Parathyroid adenoma (tissue), 2 donors: Measurements from ENCODE around the gene BRCA2.

ENCODE experiments used
- H2AFZ ChIP-seq: fragments of 300-600 bp; sonication (generic); one replicate; pipeline ENCODE4 v1.7.0; 2017; ENCODE audit warnings: antibody characterized with exemption, mild to moderate bottlenecking
- H3K27ac ChIP-seq: fragments of 300-600 bp; sonication (generic); one replicate; pipeline ENCODE4 v1.7.0; 2017
- H3K27me3 ChIP-seq: fragments of 300-600 bp; sonication (generic); one replicate; pipeline ENCODE4 v1.7.0; 2017; ENCODE audit warnings: low read length; ENCODE audit not compliant: control insufficient read depth, insufficient read depth
- H3K36me3 ChIP-seq: fragments of 300-600 bp; sonication (generic); one replicate; pipeline ENCODE4 v1.7.0; 2017; ENCODE audit warnings: low read length; ENCODE audit not compliant: control insufficient read depth, insufficient read depth
- H3K4me1 ChIP-seq: fragments of 300-600 bp; sonication (generic); one replicate; pipeline ENCODE4 v1.7.0; 2017; ENCODE audit warnings: control low read depth
- H3K4me2 ChIP-seq: fragments of 300-600 bp; sonication (generic); one replicate; pipeline ENCODE4 v1.7.0; 2017; ENCODE audit warnings: low read length
- H3K4me3 ChIP-seq: fragments of 300-600 bp; sonication (generic); one replicate; pipeline ENCODE4 v1.7.0; 2017; ENCODE audit warnings: low read depth, low read length
- H3K79me2 ChIP-seq: fragments of 300-600 bp; sonication (generic); one replicate; pipeline ENCODE4 v1.7.0; 2017; ENCODE audit warnings: control low read depth
- H3K9ac ChIP-seq: fragments of 300-600 bp; sonication (generic); one replicate; pipeline ENCODE4 v1.7.0; 2017; ENCODE audit warnings: mild to moderate bottlenecking
- H3K9me3 ChIP-seq: fragments of 300-600 bp; sonication (generic); one replicate; pipeline ENCODE4 v1.7.0; 2017; ENCODE audit warnings: low read length; ENCODE audit not compliant: control insufficient read depth
- TF ChIP-seq, protein P1 (sequence below): fragments of 300-600 bp; sonication (generic); IDR thresholded peaks from one replicate; pipeline ENCODE4 v1.7.0; 2017; ENCODE audit warnings: antibody characterized with exemption, mild to moderate bottlenecking
- donor health status: primary hyperparathyroidism.

The BRCA2 gene

GRCh38 chr13:32310134-32310706 is 5.1 kb upstream of the BRCA2 start:
- Histone ChIP-seq H3K9ac (no peak overlapping the region), H3K4me2 (peak overlapping the region; percentile 36), H3K4me1 (no peaks in the 10 kb centered on the region), H3K36me3 (no peaks in the 10 kb centered on the region), H3K9me3 (no peaks in the 10 kb centered on the region), H2AFZ (peak overlapping the region; percentile 64), H3K27me3 (no peaks in the 10 kb centered on the region), H3K27ac (no peak overlapping the region), H3K79me2 (no peaks in the 10 kb centered on the region), H3K4me3 (no peak overlapping the region)
- TF ChIP-seq, protein P1, sequence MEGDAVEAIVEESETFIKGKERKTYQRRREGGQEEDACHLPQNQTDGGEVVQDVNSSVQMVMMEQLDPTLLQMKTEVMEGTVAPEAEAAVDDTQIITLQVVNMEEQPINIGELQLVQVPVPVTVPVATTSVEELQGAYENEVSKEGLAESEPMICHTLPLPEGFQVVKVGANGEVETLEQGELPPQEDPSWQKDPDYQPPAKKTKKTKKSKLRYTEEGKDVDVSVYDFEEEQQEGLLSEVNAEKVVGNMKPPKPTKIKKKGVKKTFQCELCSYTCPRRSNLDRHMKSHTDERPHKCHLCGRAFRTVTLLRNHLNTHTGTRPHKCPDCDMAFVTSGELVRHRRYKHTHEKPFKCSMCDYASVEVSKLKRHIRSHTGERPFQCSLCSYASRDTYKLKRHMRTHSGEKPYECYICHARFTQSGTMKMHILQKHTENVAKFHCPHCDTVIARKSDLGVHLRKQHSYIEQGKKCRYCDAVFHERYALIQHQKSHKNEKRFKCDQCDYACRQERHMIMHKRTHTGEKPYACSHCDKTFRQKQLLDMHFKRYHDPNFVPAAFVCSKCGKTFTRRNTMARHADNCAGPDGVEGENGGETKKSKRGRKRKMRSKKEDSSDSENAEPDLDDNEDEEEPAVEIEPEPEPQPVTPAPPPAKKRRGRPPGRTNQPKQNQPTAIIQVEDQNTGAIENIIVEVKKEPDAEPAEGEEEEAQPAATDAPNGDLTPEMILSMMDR, result peak; percentile 49

GRCh38 chr13:32311188-32311897 is 4.0 kb upstream of the BRCA2 start:
- Histone ChIP-seq H3K4me2 (no peak overlapping the region), H2AFZ (no peak overlapping the region), H3K4me3 (no peak overlapping the region), H3K9ac (no peak overlapping the region), H3K36me3 (no peaks in the 10 kb centered on the region), H3K27ac (no peak overlapping the region), H3K79me2 (no peaks in the 10 kb centered on the region), H3K4me1 (no peaks in the 10 kb centered on the region), H3K9me3 (no peaks in the 10 kb centered on the region), H3K27me3 (no peaks in the 10 kb centered on the region)
- TF ChIP-seq, protein P1, result no peak

DNA sequence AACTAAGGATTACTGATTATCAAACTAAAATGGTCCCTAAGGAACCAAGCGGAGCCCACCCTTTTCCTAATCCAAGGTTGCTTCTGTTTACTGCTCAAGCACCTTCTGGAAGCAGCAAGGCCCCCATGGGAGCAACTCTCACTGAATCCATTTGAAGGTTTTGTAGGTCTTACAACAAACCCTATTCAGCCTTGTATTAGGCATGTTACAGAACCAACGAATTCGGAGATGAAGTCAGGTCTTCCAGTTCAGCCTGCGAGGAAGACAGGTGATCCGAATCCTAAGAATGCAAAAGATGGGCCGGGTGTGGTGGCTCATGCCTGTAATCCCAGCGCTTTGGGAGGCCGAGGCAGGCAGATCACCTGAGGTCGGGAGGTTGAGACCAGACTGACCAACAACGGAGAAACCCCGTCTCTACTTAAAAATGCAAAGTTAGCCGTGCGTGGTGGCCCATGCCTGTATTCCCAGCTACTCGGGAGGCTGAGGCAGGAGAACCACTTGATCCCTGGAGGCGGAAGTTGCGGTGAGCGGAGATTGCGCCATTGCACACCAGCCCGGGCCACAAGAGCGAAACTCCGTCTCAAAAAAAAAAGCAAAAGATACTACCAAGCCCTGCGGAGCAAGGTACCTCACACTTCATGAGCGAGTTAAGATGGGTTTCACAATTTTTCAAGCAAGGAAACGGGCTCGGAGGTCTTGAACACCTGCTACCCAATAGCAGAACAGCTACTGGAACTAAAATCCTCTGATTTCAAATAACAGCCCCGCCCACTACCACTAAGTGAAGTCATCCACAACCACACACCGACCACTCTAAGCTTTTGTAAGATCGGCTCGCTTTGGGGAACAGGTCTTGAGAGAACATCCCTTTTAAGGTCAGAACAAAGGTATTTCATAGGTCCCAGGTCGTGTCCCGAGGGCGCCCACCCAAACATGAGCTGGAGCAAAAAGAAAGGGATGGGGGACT is 754 bp upstream of the BRCA2 start:
- Histone ChIP-seq H3K4me1 (no peaks in the 10 kb centered on the region), H3K4me3 (peak overlapping the region; percentile 79), H3K27ac (peak overlapping the region; percentile 79), H3K36me3 (no peaks in the 10 kb centered on the region), H3K79me2 (no peaks in the 10 kb centered on the region), H3K9me3 (no peaks in the 10 kb centered on the region), H3K4me2 (peak overlapping the region; percentile 95), H3K9ac (no peak overlapping the region), H3K27me3 (no peaks in the 10 kb centered on the region), H2AFZ (peak overlapping the region; percentile 100)
- TF ChIP-seq, protein P1, result no peak

GRCh38 chr13:32316028-32316339 is 676 bp downstream of the BRCA2 start:
- H3K79me2 ChIP-seq, result no peaks in the 10 kb centered on the region
- no peaks in the 10 kb centered on the region for H3K9me3 ChIP-seq
- H2AFZ ChIP-seq, result peak overlapping the region; percentile 100
- H3K4me1 ChIP-seq, result no peaks in the 10 kb centered on the region
- peak overlapping the region; percentile 79 for H3K4me3 ChIP-seq
- H3K4me2 ChIP-seq, result peak overlapping the region; percentile 95
- no peak overlapping the region for H3K9ac ChIP-seq
- no peaks in the 10 kb centered on the region for H3K27me3 ChIP-seq
- TF ChIP-seq, protein P1, result no peak
- peak overlapping the region; percentile 39 for H3K27ac ChIP-seq
- H3K36me3 ChIP-seq, result no peaks in the 10 kb centered on the region
